ENCODE results near the gene CCDC33.

Gene CCDC33

GRCh38 chr15:74235962-74236361, at the start of gene CCDC33:
Gene CCDC33 (plus strand): TSS chr15:74236326. CDS start chr15:74236720, 394 bp downstream.
- DNase-seq (ENCODE audit: low read depth in 2 of 2), result no peak

GRCh38 chr15:74188216-74188615, 47.9 kb upstream of the CCDC33 start:
- DNase-seq (ENCODE audit: low read depth in 2 of 2), result no peak

- DNase-seq (ENCODE audit: low read depth in 2 of 2), result no peak
These were observed 44.3 kb upstream of the CCDC33 start for GRCh38 chr15:74191798-74192197.

GRCh38 chr15:74192751-74193150, 43.4 kb upstream of the CCDC33 start:
- DNase-seq (ENCODE audit: low read depth in 2 of 2), result no peak

GRCh38 chr15:74193299-74193718, 42.8 kb upstream of the CCDC33 start:
- DNase-seq (ENCODE audit: low read depth in 2 of 2), result no peak

GRCh38 chr15:74193905-74194304, 42.2 kb upstream of the CCDC33 start:
- DNase-seq (ENCODE audit: low read depth in 2 of 2), result no peak

- DNase-seq (ENCODE audit: low read depth in 2 of 2), result no peak
These were observed 41.3 kb upstream of the CCDC33 start for GRCh38 chr15:74194572-74195559.

GRCh38 chr15:74196175-74196574, 40.0 kb upstream of the CCDC33 start:
- DNase-seq (ENCODE audit: low read depth in 2 of 2), result no peak

GRCh38 chr15:74197176-74197965, 38.8 kb upstream of the CCDC33 start:
- DNase-seq (ENCODE audit: low read depth in 2 of 2), result no peak

GRCh38 chr15:74199297-74199652, 36.9 kb upstream of the CCDC33 start:
- no peak for DNase-seq (ENCODE audit: low read depth in 2 of 2)

- no peak for DNase-seq (ENCODE audit: low read depth in 2 of 2)
These were observed 35.7 kb upstream of the CCDC33 start for GRCh38 chr15:74200412-74200815.

- DNase-seq (ENCODE audit: low read depth in 2 of 2), result no peak
These were observed 35.2 kb upstream of the CCDC33 start for GRCh38 chr15:74200871-74201419.

- DNase-seq (ENCODE audit: low read depth in 2 of 2), result no peak
These were observed 34.3 kb upstream of the CCDC33 start for GRCh38 chr15:74201710-74202420.

- no peak for DNase-seq (ENCODE audit: low read depth in 2 of 2)
These were observed 33.4 kb upstream of the CCDC33 start, which contains the start of gene STRA6 for GRCh38 chr15:74202452-74203401. Gene STRA6 (minus strand): TSS chr15:74202787. CDS start chr15:74202267, 520 bp downstream.

GRCh38 chr15:74203914-74204431, 32.2 kb upstream of the CCDC33 start:
- no peak for DNase-seq (ENCODE audit: low read depth in 2 of 2)

- DNase-seq (ENCODE audit: low read depth in 2 of 2), result no peak
These were observed 30.6 kb upstream of the CCDC33 start for GRCh38 chr15:74205582-74205947.

GRCh38 chr15:74206801-74207281, 29.3 kb upstream of the CCDC33 start:
- DNase-seq (ENCODE audit: low read depth in 2 of 2), result no peak

- DNase-seq (ENCODE audit: low read depth in 2 of 2), result no peak
These were observed 28.3 kb upstream of the CCDC33 start for GRCh38 chr15:74207652-74208440.

- DNase-seq (ENCODE audit: low read depth in 2 of 2), result no peak
These were observed 27.6 kb upstream of the CCDC33 start for GRCh38 chr15:74208496-74208895.

Measured in stimulated activated CD4-positive, alpha-beta T cell treated with anti-CD3 and anti-CD28 coated beads, Interleukin-12 subunit alpha, Interleukin-12 subunit beta, amount 100 ng/mL, for 24 hours (primary cell).